CD8-positive, alpha-beta memory T cell (primary cell): ENCODE measurements around the gene MAML1. TPM values are rescaled to one million over a fixed set of nuclear protein-coding genes. Genes with fewer than 3 reads are reported as not detected.
A peak's percentile ranks its signal among the peaks of the same experiment; 100 is the strongest.

Experiments used
- CTCF ChIA-PET: fragments of 350-600 bp; sonication (Branson Sonifier 250); formaldehyde crosslinking; loops from one replicate; lab custom pipeline; 2021; ENCODE audit warnings: antibody characterized with exemption; lab: Charles Lee
- POLR2A ChIA-PET: fragments of 350-600 bp; sonication (Branson Sonifier 250); formaldehyde crosslinking; loops from one replicate; lab custom pipeline; 2021; ENCODE audit warnings: antibody characterized with exemption; lab: Charles Lee
- DNase-seq, 5 donors: peaks; one replicate each; pipeline versions ENCODE4 v3.0.0 to v3.0.0-alpha.2; 2020 to 2022; ENCODE audit warnings: mixed read lengths in 1 of 5
- H3K27ac ChIP-seq: one replicate; pipeline ENCODE4 v1.7.0; 2013; ENCODE audit warnings: low read depth, mild to moderate bottlenecking, low read length, moderate library complexity
- H3K27me3 ChIP-seq: 2 replicates; pipeline ENCODE4 v1.7.0; 2013; ENCODE audit warnings: low read length, mild to moderate bottlenecking; ENCODE audit not compliant: insufficient read depth, poor library complexity, severe bottlenecking
- H3K36me3 ChIP-seq: 2 replicates; pipeline ENCODE4 v1.7.0; 2013; ENCODE audit warnings: mild to moderate bottlenecking, low read length, moderate library complexity; ENCODE audit not compliant: insufficient read depth
- H3K4me1 ChIP-seq: 2 replicates; pipeline ENCODE4 v1.7.0; 2013; ENCODE audit warnings: mild to moderate bottlenecking, low read length, moderate library complexity; ENCODE audit not compliant: insufficient read depth
- H3K4me3 ChIP-seq: 2 replicates; pipeline ENCODE4 v1.7.0; 2013; ENCODE audit warnings: mild to moderate bottlenecking, low read length
- H3K9me3 ChIP-seq: 2 replicates; pipeline ENCODE4 v1.7.0; 2013; ENCODE audit warnings: mild to moderate bottlenecking, low read length
- H3K27ac Mint-ChIP-seq, 8 donors: one replicate each; pipeline ENCODE4 v1.8.0; 2020 to 2021; ENCODE audit warnings: mixed read lengths in 8 of 8, mild to moderate bottlenecking in 6 of 8, inconsistent platforms in 3 of 8, moderate library complexity in 3 of 8
- H3K27me3 Mint-ChIP-seq, 2 donors: one replicate each; pipeline ENCODE4 v1.8.0; 2020 to 2021; ENCODE audit warnings: mixed read lengths in 2 of 2, mild to moderate bottlenecking in 1 of 2, moderate library complexity in 1 of 2
- H3K36me3 Mint-ChIP-seq, 3 donors: one replicate each; pipeline ENCODE4 v1.8.0; 2020 to 2021; ENCODE audit warnings: mixed read lengths in 3 of 3, inconsistent platforms in 1 of 3, mild to moderate bottlenecking in 1 of 3
- H3K4me1 Mint-ChIP-seq, 3 donors: one replicate each; pipeline ENCODE4 v1.8.0; 2020 to 2021; ENCODE audit warnings: mixed read lengths in 3 of 3, inconsistent platforms in 1 of 3, mild to moderate bottlenecking in 1 of 3
- H3K4me3 Mint-ChIP-seq, 7 donors: one replicate each; pipeline ENCODE4 v1.8.0; 2020 to 2021; ENCODE audit warnings: mixed read lengths in 7 of 7, mild to moderate bottlenecking in 6 of 7, moderate library complexity in 4 of 7, inconsistent platforms in 2 of 7
- H3K9me3 Mint-ChIP-seq, 5 donors: one replicate each; pipeline ENCODE4 v1.8.0; 2020 to 2022; ENCODE audit warnings: mixed read lengths in 5 of 5, mild to moderate bottlenecking in 3 of 5, moderate library complexity in 2 of 5, inconsistent platforms in 1 of 5
- polyA plus RNA-seq: library from polyadenylated mRNA; unstranded; fragments of 300-500 nt; fragmentation: Illumina TruSeq; gene quantifications from one replicate; pipeline ENCODE4 v1.2.3, GENCODE V29; 2021
- total RNA-seq, 2 experiments: library from RNA; stranded (reverse); gene quantifications; one replicate each; pipeline ENCODE4 v1.2.3, GENCODE V29; 2021

Gene MAML1
- total and polyA plus RNA-seq, 3 experiments from 2014 or later: 9.1 to 30.9 (median 30.4) TPM

DNA sequence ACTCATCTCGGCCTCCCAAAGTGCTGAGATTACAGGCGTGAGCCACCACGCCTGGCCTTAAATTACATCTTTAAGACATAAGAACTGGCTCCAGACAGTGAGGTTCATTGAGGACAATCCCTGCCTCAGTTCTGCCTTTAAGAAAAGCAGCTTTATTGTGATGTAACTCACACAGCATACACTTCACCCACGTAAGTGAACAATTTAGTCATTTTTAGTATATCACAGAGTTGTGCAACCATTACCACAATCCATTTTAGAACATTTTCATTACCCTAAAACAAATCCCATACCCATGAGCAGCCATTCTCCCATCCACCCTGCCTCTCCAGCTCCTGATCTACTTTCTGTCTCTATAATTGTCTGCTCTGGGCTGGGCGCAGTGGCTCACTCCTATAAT lies 37.2 kb downstream of the MAML1 start:
- Histone ChIP-seq H3K4me3 (no peak overlapping the region), H3K27ac (no peak overlapping the region), H3K9me3 (no peaks in the 10 kb centered on the region), H3K4me1 (no peaks in the 10 kb centered on the region), H3K27me3 (no peaks in the 10 kb centered on the region), H3K36me3 (peaks cover 66% of the 10 kb centered on the region)
- no peak for DNase-seq
- Mint-ChIP-seq H3K27me3 (no peaks in the 10 kb centered on the region), H3K4me3 (no peak overlapping the region), H3K4me1 (peaks cover 0 to 23% (median 4%) of the 10 kb centered on the region in 3 donors), H3K27ac (peak overlapping the region in 1 of 8 donors; percentile 34), H3K9me3 (no peaks in the 10 kb centered on the region), H3K36me3 (peaks cover 4 to 95% (median 22%) of the 10 kb centered on the region in 3 donors)
- POLR2A ChIA-PET: no interaction called here
- CTCF ChIA-PET: interaction anchor here (1.3 kb wide), 1 partner anchor 26 kb away, joined by 4 read pairs; no protein-coding TSS in a partner anchor

GRCh38 chr5:179771311-179771895 lies 38.8 kb downstream of the MAML1 start:
- ChIA-PET POLR2A (no interaction called here), CTCF (interaction anchor here (1.9 kb wide), 1 partner anchor 8 kb away, joined by 8 read pairs; no protein-coding TSS in a partner anchor)
- no peak for DNase-seq
- Histone ChIP-seq H3K9me3 (no peaks in the 10 kb centered on the region), H3K4me1 (no peaks in the 10 kb centered on the region), H3K4me3 (no peak overlapping the region), H3K36me3 (peaks cover 68% of the 10 kb centered on the region), H3K27ac (no peak overlapping the region), H3K27me3 (no peaks in the 10 kb centered on the region)
- H3K36me3 Mint-ChIP-seq: peaks cover 4 to 96% (median 25%) of the 10 kb centered on the region in 3 donors
- H3K4me3 Mint-ChIP-seq: no peak overlapping the region
- no peaks in the 10 kb centered on the region for H3K27me3 Mint-ChIP-seq
- peak overlapping the region in 1 of 8 donors; percentile 32 for H3K27ac Mint-ChIP-seq
- H3K4me1 Mint-ChIP-seq: peaks cover 0 to 17% (median 4%) of the 10 kb centered on the region in 3 donors
- H3K9me3 Mint-ChIP-seq: no peaks in the 10 kb centered on the region

DNA sequence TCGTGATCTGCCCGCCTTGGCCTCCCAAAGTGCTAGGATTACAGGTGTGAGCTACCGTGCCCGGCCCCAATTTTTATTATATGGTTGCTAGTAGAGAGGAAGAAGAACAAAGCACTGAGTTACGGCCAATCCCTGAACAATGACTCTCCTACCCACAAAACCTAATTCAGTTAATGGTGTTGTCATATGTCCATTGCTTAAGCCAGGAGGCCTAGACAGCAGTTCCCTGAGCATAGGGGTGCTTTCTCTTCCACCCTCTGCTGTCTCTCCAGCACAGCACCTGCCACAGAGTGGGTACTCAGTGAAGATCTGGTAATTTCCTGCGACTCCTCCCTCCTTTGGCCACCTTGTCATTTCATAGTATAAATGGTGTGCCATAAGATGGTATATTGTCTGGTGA lies 39.7 kb downstream of the MAML1 start:
- no peaks in the 10 kb centered on the region for H3K27me3 Mint-ChIP-seq
- peaks cover 0 to 9% (median 0%) of the 10 kb centered on the region in 3 donors for H3K4me1 Mint-ChIP-seq
- H3K27ac Mint-ChIP-seq: no peak overlapping the region
- no peak overlapping the region for H3K27ac ChIP-seq
- peaks cover 4 to 92% (median 25%) of the 10 kb centered on the region in 3 donors for H3K36me3 Mint-ChIP-seq
- peaks cover 60% of the 10 kb centered on the region for H3K36me3 ChIP-seq
- DNase-seq: no peak
- ChIA-PET CTCF (interaction anchor here (1.9 kb wide), 1 partner anchor 9 kb away, joined by 8 read pairs; no protein-coding TSS in a partner anchor), POLR2A (no interaction called here)
- no peaks in the 10 kb centered on the region for H3K9me3 Mint-ChIP-seq
- no peaks in the 10 kb centered on the region for H3K27me3 ChIP-seq
- no peak overlapping the region for H3K4me3 ChIP-seq
- H3K4me1 ChIP-seq: no peaks in the 10 kb centered on the region
- no peaks in the 10 kb centered on the region for H3K9me3 ChIP-seq
- H3K4me3 Mint-ChIP-seq: no peak overlapping the region

DNA sequence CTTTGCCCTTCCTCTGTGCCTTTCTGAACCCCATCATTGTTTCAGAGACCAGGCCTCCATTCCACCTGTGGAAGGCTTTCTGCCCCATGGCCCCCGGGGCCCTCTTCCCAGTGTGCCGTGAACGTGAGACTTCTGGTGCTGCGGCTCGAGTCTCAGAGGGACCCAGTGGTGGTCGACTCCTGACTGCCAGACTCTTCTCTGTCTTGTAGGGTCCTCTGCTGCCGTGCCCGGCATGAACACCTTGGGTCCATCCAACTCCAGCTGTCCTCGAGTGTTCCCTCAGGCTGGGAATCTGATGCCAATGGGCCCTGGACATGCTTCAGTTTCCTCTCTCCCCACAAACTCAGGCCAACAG lies 41.0 kb downstream of the MAML1 start:
- Histone ChIP-seq H3K4me1 (no peaks in the 10 kb centered on the region), H3K9me3 (no peaks in the 10 kb centered on the region), H3K27me3 (no peaks in the 10 kb centered on the region), H3K4me3 (no peak overlapping the region), H3K27ac (no peak overlapping the region), H3K36me3 (peaks cover 56% of the 10 kb centered on the region)
- Mint-ChIP-seq H3K9me3 (no peaks in the 10 kb centered on the region), H3K27ac (no peak overlapping the region), H3K4me3 (no peak overlapping the region), H3K4me1 (no peaks in the 10 kb centered on the region), H3K36me3 (peaks cover 4 to 94% (median 30%) of the 10 kb centered on the region in 3 donors), H3K27me3 (peaks cover 0 to 1% of the 10 kb centered on the region in 2 donors)
- no peak for DNase-seq
- ChIA-PET POLR2A (no interaction called here), CTCF (interaction anchor here (0.6 kb wide), 1 partner anchor 11 kb away, joined by 4 read pairs; no protein-coding TSS in a partner anchor)

GRCh38 chr5:179774442-179774841 lies 41.8 kb downstream of the MAML1 start:
- no peaks in the 10 kb centered on the region for H3K9me3 ChIP-seq
- no peak overlapping the region for H3K4me3 ChIP-seq
- POLR2A ChIA-PET: no interaction called here
- peak overlapping the region in 2 of 8 donors; percentile 36 to 69 for H3K27ac Mint-ChIP-seq
- no peak overlapping the region for H3K27ac ChIP-seq
- peaks cover 4 to 91% (median 26%) of the 10 kb centered on the region in 3 donors for H3K36me3 Mint-ChIP-seq
- DNase-seq: no peak
- no peaks in the 10 kb centered on the region for H3K9me3 Mint-ChIP-seq
- peaks cover 48% of the 10 kb centered on the region for H3K36me3 ChIP-seq
- H3K4me1 Mint-ChIP-seq: no peaks in the 10 kb centered on the region
- H3K27me3 ChIP-seq: no peaks in the 10 kb centered on the region
- peaks cover 0 to 1% of the 10 kb centered on the region in 2 donors for H3K27me3 Mint-ChIP-seq
- no peaks in the 10 kb centered on the region for H3K4me1 ChIP-seq
- CTCF ChIA-PET: no interaction called here
- H3K4me3 Mint-ChIP-seq: no peak overlapping the region

DNA sequence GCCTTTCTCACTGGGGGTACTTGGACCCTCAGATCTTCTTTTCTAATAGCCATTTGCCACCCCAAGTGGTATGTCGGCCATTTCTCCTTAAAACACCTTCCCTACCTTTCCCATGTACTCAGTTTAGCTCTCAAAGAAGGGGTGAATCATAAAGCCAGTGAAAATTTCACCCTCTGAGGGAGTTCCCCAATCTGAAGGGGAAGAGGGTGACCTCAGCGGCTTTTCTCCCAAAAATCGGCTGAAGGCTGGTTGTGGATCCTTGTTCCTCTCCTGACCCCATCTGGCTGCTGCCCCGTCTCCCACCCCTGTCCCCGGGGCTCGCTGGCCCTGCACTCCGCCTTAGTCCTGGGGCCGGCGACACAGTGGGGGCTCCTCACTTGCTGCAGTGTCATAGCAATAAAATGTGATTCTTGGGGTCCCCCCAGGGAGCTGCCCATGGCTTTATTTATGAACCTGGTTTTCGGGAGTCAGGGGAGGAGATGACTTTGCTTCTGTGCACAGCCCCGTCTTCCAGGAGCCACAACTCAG lies 43.9 kb downstream of the MAML1 start:
- ChIA-PET CTCF (interaction anchor here (1.1 to 2.5 kb wide), 5 partner anchors 10 to 34 kb away, joined by 3 to 14 read pairs (median 4); no protein-coding TSS in a partner anchor), POLR2A (no interaction called here)
- Histone ChIP-seq H3K36me3 (peaks cover 30% of the 10 kb centered on the region), H3K4me1 (no peaks in the 10 kb centered on the region), H3K4me3 (no peak overlapping the region), H3K9me3 (no peaks in the 10 kb centered on the region), H3K27ac (no peak overlapping the region), H3K27me3 (no peaks in the 10 kb centered on the region)
- Mint-ChIP-seq H3K4me1 (no peaks in the 10 kb centered on the region), H3K27ac (no peak overlapping the region), H3K36me3 (peaks cover 4 to 90% (median 23%) of the 10 kb centered on the region in 3 donors), H3K4me3 (no peak overlapping the region), H3K9me3 (no peaks in the 10 kb centered on the region), H3K27me3 (peaks cover 0 to 1% of the 10 kb centered on the region in 2 donors)
- no peak for DNase-seq

DNA sequence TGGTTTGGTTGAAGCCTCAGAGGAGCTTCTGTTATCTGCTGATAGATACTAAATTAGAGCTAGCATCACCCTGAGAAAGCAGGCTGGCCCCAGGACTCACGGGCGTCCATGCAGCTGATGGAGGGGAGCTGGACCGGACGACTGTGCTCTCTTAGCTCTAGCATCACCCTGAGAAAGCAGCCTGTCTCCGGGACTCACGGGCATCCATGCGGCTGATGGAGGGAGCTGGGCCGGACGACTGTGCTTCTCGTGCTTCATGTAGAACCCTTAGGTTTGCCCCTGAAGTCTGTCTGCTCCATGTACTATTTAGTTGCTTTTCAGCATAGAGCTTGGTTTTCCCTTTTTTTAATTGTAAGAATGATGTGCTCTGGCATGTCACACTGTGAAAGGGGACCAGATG lies 44.8 kb downstream of the MAML1 start:
- no peak overlapping the region for H3K27ac Mint-ChIP-seq
- no peak overlapping the region for H3K4me3 Mint-ChIP-seq
- no peaks in the 10 kb centered on the region for H3K9me3 ChIP-seq
- peaks cover 22% of the 10 kb centered on the region for H3K36me3 ChIP-seq
- H3K4me3 ChIP-seq: no peak overlapping the region
- no peak for DNase-seq
- no peaks in the 10 kb centered on the region for H3K4me1 Mint-ChIP-seq
- CTCF ChIA-PET: interaction anchor here (1.6 to 2.5 kb wide), 3 partner anchors 11 to 19 kb away, joined by 4 to 14 read pairs (median 10); no protein-coding TSS in a partner anchor
- H3K27me3 Mint-ChIP-seq: peaks cover 0 to 1% of the 10 kb centered on the region in 2 donors
- no peaks in the 10 kb centered on the region for H3K9me3 Mint-ChIP-seq
- POLR2A ChIA-PET: no interaction called here
- no peaks in the 10 kb centered on the region for H3K4me1 ChIP-seq
- no peaks in the 10 kb centered on the region for H3K27me3 ChIP-seq
- no peak overlapping the region for H3K27ac ChIP-seq
- H3K36me3 Mint-ChIP-seq: peaks cover 4 to 81% (median 20%) of the 10 kb centered on the region in 3 donors

GRCh38 chr5:179777909-179778308 lies 45.3 kb downstream of the MAML1 start:
- no peaks in the 10 kb centered on the region for H3K27me3 ChIP-seq
- H3K27me3 Mint-ChIP-seq: peaks cover 0 to 1% of the 10 kb centered on the region in 2 donors
- no peaks in the 10 kb centered on the region for H3K4me1 Mint-ChIP-seq
- peak overlapping the region in 1 of 8 donors; percentile 40 for H3K27ac Mint-ChIP-seq
- peaks cover 3 to 77% (median 17%) of the 10 kb centered on the region in 3 donors for H3K36me3 Mint-ChIP-seq
- ChIA-PET POLR2A (no interaction called here), CTCF (interaction anchor here (1.6 to 2.5 kb wide), 3 partner anchors 11 to 19 kb away, joined by 4 to 14 read pairs (median 10); no protein-coding TSS in a partner anchor)
- H3K9me3 ChIP-seq: no peaks in the 10 kb centered on the region
- H3K4me3 Mint-ChIP-seq: no peak overlapping the region
- H3K4me3 ChIP-seq: no peak overlapping the region
- no peak overlapping the region for H3K27ac ChIP-seq
- H3K36me3 ChIP-seq: peaks cover 19% of the 10 kb centered on the region
- H3K9me3 Mint-ChIP-seq: no peaks in the 10 kb centered on the region
- DNase-seq: no peak
- no peaks in the 10 kb centered on the region for H3K4me1 ChIP-seq
